ENCODE data around the gene TMC5. TPM values are rescaled to one million over a fixed set of nuclear protein-coding genes. Genes with fewer than 3 reads are reported as not detected.

The TMC5 gene
- polyA plus RNA-seq, 3 donors, result not detected

DNA sequence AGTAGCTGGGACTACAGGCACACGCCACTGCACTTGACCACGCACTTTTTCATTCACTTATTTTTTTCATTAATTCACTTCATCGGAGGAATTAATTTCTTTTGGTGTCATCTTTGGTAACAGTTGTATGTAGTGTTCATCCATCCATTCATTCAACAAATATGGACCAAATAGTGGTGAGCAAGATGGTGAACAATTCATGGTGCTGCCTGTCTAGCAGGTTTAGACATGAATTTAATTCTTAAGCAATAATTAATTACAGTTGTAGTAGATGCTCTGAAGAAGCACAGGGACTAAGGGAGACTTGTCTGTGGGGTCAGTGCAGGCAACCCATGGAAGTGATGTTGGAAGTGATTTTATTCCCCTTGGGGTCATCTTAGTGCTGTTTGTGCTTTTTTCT is 81.8 kb downstream of the TMC5 start:
- Histone ChIP-seq H2AFZ (ENCODE audit: insufficient read depth, low read depth, low read length, poor library complexity, severe bottlenecking) (no peak overlapping the region), H3K27ac (ENCODE audit: low read depth in 1 of 2, low read length in 2 of 2) (no peak overlapping the region), H4K20me1 (ENCODE audit: insufficient read depth, low read length) (no peaks in the 10 kb centered on the region), H3K9me3 (replicated peaks in 1 of 2; ENCODE audit: control insufficient read depth in 1 of 2, insufficient read depth in 1 of 2, low read length in 2 of 2) (no peaks in the 10 kb centered on the region), H3K27me3 (ENCODE audit: control insufficient read depth in 2 of 2, insufficient read depth in 2 of 2, low read length in 2 of 2) (no peaks in the 10 kb centered on the region), H3K36me3 (replicated peaks in 1 of 2; ENCODE audit: control insufficient read depth in 1 of 2, insufficient read depth in 2 of 2, low read length in 2 of 2) (peaks cover 48 to 62% of the 10 kb centered on the region in 2 donors), H3K4me2 (replicated peaks; ENCODE audit: extremely low read depth, low read length, poor library complexity, severe bottlenecking) (no peak overlapping the region), H3K4me3 (replicated peaks in 1 of 3; ENCODE audit: low read depth in 2 of 3, low read length in 3 of 3) (no peak overlapping the region), H3K9ac (ENCODE audit: insufficient read depth, low read length, poor library complexity, severe bottlenecking) (no peak overlapping the region), H3K4me1 (ENCODE audit: control insufficient read depth in 1 of 2, insufficient read depth in 2 of 2, low read length in 2 of 2) (peaks cover 17 to 21% of the 10 kb centered on the region in 2 donors), H3K79me2 (ENCODE audit: insufficient read depth, low read length) (no peaks in the 10 kb centered on the region)
- intact Hi-C loops (cut with micrococcal nuclease), result no loop called here
- TF ChIP-seq, protein P1, sequence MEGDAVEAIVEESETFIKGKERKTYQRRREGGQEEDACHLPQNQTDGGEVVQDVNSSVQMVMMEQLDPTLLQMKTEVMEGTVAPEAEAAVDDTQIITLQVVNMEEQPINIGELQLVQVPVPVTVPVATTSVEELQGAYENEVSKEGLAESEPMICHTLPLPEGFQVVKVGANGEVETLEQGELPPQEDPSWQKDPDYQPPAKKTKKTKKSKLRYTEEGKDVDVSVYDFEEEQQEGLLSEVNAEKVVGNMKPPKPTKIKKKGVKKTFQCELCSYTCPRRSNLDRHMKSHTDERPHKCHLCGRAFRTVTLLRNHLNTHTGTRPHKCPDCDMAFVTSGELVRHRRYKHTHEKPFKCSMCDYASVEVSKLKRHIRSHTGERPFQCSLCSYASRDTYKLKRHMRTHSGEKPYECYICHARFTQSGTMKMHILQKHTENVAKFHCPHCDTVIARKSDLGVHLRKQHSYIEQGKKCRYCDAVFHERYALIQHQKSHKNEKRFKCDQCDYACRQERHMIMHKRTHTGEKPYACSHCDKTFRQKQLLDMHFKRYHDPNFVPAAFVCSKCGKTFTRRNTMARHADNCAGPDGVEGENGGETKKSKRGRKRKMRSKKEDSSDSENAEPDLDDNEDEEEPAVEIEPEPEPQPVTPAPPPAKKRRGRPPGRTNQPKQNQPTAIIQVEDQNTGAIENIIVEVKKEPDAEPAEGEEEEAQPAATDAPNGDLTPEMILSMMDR (IDR thresholded peaks at IDR 0.05), result no peak
- H3K36me3 Mint-ChIP-seq, result peaks cover 51 to 64% of the 10 kb centered on the region in 2 donors
- no peak for DNase-seq
- peaks cover 0 to 2% (median 0%) of the 10 kb centered on the region in 3 donors for H3K27me3 Mint-ChIP-seq (ENCODE audit: low read depth in 3 of 3)
- no peak overlapping the region for H3K4me3 Mint-ChIP-seq
- no CpG with 5 or more reads among the region's 3 CpGs for WGBS (ENCODE audit: insufficient coverage)
- H3K27ac Mint-ChIP-seq, result peak overlapping the region in 3 of 7 donors; percentile 18 to 60 (median 48)
- peaks cover 14% of the 10 kb centered on the region for H3K4me1 Mint-ChIP-seq
- no peaks in the 10 kb centered on the region for H3K9me3 Mint-ChIP-seq

DNA sequence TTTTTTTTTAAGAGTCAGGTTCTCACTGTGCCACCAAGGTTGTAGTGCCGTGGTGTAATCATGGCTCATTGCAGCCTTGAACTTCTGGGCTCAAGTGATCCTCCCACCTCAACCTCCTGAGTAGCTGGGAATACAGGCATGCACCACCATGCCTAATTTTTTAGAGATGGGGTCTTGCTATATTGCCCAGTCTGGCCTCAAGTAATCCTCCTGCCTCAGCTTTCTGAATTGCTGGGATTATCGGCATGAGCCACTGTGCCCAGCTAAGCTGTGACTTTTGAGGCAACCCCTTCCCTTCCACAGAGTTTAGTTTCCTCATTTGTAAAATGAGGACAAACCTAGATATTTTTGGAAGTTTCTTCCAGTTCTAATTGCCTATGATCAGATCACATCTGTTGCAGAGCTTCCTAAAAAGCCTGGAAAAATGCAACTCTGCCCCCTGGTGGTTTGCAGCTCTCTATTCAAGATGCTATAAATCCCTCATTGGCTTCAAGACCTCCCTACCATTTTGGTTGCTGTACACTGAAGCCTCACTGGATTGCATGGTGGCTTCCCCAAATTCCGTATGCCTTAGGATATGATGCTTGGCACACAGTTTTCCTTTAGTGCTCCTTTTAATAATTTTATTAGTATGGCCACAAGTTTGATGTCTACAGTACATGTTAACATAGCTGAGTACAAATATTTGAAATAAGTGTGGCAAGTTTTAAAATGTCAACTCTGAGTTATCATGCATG is 84.9 kb downstream of the TMC5 start:
- Histone ChIP-seq H3K79me2 (ENCODE audit: insufficient read depth, low read length) (no peaks in the 10 kb centered on the region), H3K4me3 (replicated peaks in 1 of 3; ENCODE audit: low read depth in 2 of 3, low read length in 3 of 3) (no peak overlapping the region), H3K4me2 (replicated peaks; ENCODE audit: extremely low read depth, low read length, poor library complexity, severe bottlenecking) (no peak overlapping the region), H3K36me3 (replicated peaks in 1 of 2; ENCODE audit: control insufficient read depth in 1 of 2, insufficient read depth in 2 of 2, low read length in 2 of 2) (peaks cover 72 to 93% of the 10 kb centered on the region in 2 donors), H3K4me1 (ENCODE audit: control insufficient read depth in 1 of 2, insufficient read depth in 2 of 2, low read length in 2 of 2) (peaks cover 6% of the 10 kb centered on the region in 2 donors), H2AFZ (ENCODE audit: insufficient read depth, low read depth, low read length, poor library complexity, severe bottlenecking) (no peak overlapping the region), H3K9me3 (replicated peaks in 1 of 2; ENCODE audit: control insufficient read depth in 1 of 2, insufficient read depth in 1 of 2, low read length in 2 of 2) (no peaks in the 10 kb centered on the region), H4K20me1 (ENCODE audit: insufficient read depth, low read length) (no peaks in the 10 kb centered on the region), H3K27me3 (ENCODE audit: control insufficient read depth in 2 of 2, insufficient read depth in 2 of 2, low read length in 2 of 2) (no peaks in the 10 kb centered on the region), H3K9ac (ENCODE audit: insufficient read depth, low read length, poor library complexity, severe bottlenecking) (no peak overlapping the region), H3K27ac (ENCODE audit: low read depth in 1 of 2, low read length in 2 of 2) (no peak overlapping the region)
- no CpG with 5 or more reads among the region's 3 CpGs for WGBS (ENCODE audit: insufficient coverage)
- Mint-ChIP-seq H3K27me3 (ENCODE audit: low read depth in 3 of 3) (peaks cover 0 to 2% (median 0%) of the 10 kb centered on the region in 3 donors), H3K36me3 (peaks cover 76 to 89% of the 10 kb centered on the region in 2 donors), H3K4me3 (no peak overlapping the region), H3K4me1 (peaks cover 5% of the 10 kb centered on the region), H3K27ac (no peak overlapping the region), H3K9me3 (no peaks in the 10 kb centered on the region)
- peak; percentile 60 to 66 (median 65) for DNase-seq
- intact Hi-C loops (cut with micrococcal nuclease), result loop anchor here (5.0 to 10.0 kb wide), 4 partner anchors 118 to 420 kb away; partner anchors contain the start of gene SYT17 (in 1 of the 2)
- TF ChIP-seq, protein P1 (IDR thresholded peaks at IDR 0.05), result peak; percentile 84

Data from CD14-positive monocyte (primary cell).